Astrocyte (in vitro differentiated cells and primary cell): ENCODE results near the gene PPCS. TPM values are rescaled to one million over a fixed set of nuclear protein-coding genes. Genes with fewer than 3 reads are reported as not detected.

Experiments
- DNase-seq: peaks from one replicate; pipeline ENCODE4 v3.0.0-alpha.2; 2010; ENCODE audit warnings: low read depth
- FAIRE-seq: peaks from 2 replicates; lab custom pipeline; 2011; peaks lifted over from hg19 to GRCh38; lab: Jason Lieb, UNC
- H2AFZ ChIP-seq: 2 replicates; pipeline ENCODE4 v1.6.0; 2012; ENCODE audit warnings: low read depth, low read length, inconsistent platforms
- H3K27ac ChIP-seq: 2 replicates; pipeline ENCODE4 v1.5.1; 2011; ENCODE audit warnings: low read depth, low read length, inconsistent platforms
- H3K27me3 ChIP-seq: 2 replicates; pipeline ENCODE4 v1.6.0; 2011; ENCODE audit warnings: low read length, inconsistent platforms; ENCODE audit not compliant: insufficient read depth
- H3K36me3 ChIP-seq: 2 replicates; pipeline ENCODE4 v1.5.1; 2011; ENCODE audit warnings: low read length, inconsistent platforms; ENCODE audit not compliant: insufficient read depth
- H3K4me1 ChIP-seq: 2 replicates; pipeline ENCODE4 v1.5.1; 2011; ENCODE audit warnings: low read length, inconsistent platforms; ENCODE audit not compliant: insufficient read depth
- H3K4me2 ChIP-seq: 2 replicates; pipeline ENCODE4 v1.6.0; 2012; ENCODE audit warnings: low read length, inconsistent platforms
- H3K4me3 ChIP-seq: 2 replicates; pipeline ENCODE4 v1.5.1; 2011; ENCODE audit warnings: low read depth, mild to moderate bottlenecking, low read length, inconsistent platforms; ENCODE audit not compliant: insufficient read depth
- H3K79me2 ChIP-seq: 2 replicates; pipeline ENCODE4 v1.6.0; 2012; ENCODE audit warnings: mild to moderate bottlenecking, low read length, inconsistent platforms; ENCODE audit not compliant: insufficient read depth
- H3K9ac ChIP-seq: 2 replicates; pipeline ENCODE4 v1.6.0; 2012; ENCODE audit warnings: mild to moderate bottlenecking, low read length, inconsistent platforms
- H3K9me3 ChIP-seq: 2 replicates; pipeline ENCODE4 v1.5.1; 2012; ENCODE audit warnings: low read depth, mild to moderate bottlenecking, low read length, inconsistent platforms; ENCODE audit not compliant: insufficient read depth
- H4K20me1 ChIP-seq: 2 replicates; pipeline ENCODE4 v1.6.0; 2012; ENCODE audit warnings: low read length, inconsistent platforms; ENCODE audit not compliant: insufficient read depth
- H3K27ac Mint-ChIP-seq: one replicate; pipeline ENCODE4 v1.8.0; 2021; ENCODE audit warnings: mild to moderate bottlenecking, mixed read lengths; ENCODE audit not compliant: unreplicated experiment
- H3K27me3 Mint-ChIP-seq: one replicate; pipeline ENCODE4 v1.8.0; 2021; ENCODE audit warnings: low read depth, mixed read lengths; ENCODE audit not compliant: unreplicated experiment
- H3K36me3 Mint-ChIP-seq: one replicate; pipeline ENCODE4 v1.8.0; 2021; ENCODE audit warnings: low read depth, mixed read lengths; ENCODE audit not compliant: unreplicated experiment
- H3K4me1 Mint-ChIP-seq: one replicate; pipeline ENCODE4 v1.8.0; 2021; ENCODE audit warnings: low read depth, mixed read lengths; ENCODE audit not compliant: unreplicated experiment
- H3K4me3 Mint-ChIP-seq: one replicate; pipeline ENCODE4 v1.8.0; 2021; ENCODE audit warnings: mild to moderate bottlenecking, moderate library complexity, mixed read lengths; ENCODE audit not compliant: unreplicated experiment
- H3K9me3 Mint-ChIP-seq: one replicate; pipeline ENCODE4 v1.8.0; 2021; ENCODE audit warnings: mild to moderate bottlenecking, mixed read lengths; ENCODE audit not compliant: unreplicated experiment
- CTCF ChIP-seq: IDR thresholded peaks from 2 replicates; pipeline ENCODE4 v1.5.1; 2011; ENCODE audit warnings: low read depth, mild to moderate bottlenecking, inconsistent platforms, low read length, moderate library complexity; ENCODE audit not compliant: insufficient read depth
- EZH2 ChIP-seq: IDR thresholded peaks from 2 replicates; pipeline ENCODE4 v1.6.1; 2012; ENCODE audit warnings: mild to moderate bottlenecking, low read length, inconsistent platforms; ENCODE audit not compliant: insufficient read depth
- total RNA-seq: library from RNA; stranded (reverse); gene quantifications from 2 replicates; pipeline ENCODE4 v1.2.1, GENCODE V29; 2021

The PPCS gene
- total RNA-seq, 1 donor from 2014 or later, result 23.4 TPM

- Mint-ChIP-seq H3K36me3 (peaks cover 3% of the 10 kb centered on the region), H3K9me3 (no peaks in the 10 kb centered on the region), H3K27ac (no peak overlapping the region), H3K27me3 (no peaks in the 10 kb centered on the region), H3K4me1 (peaks cover 6% of the 10 kb centered on the region), H3K4me3 (no peak overlapping the region)
- Histone ChIP-seq H3K27me3 (no peaks in the 10 kb centered on the region), H3K4me3 (no peak overlapping the region), H3K79me2 (peaks cover 8% of the 10 kb centered on the region), H2AFZ (no peak overlapping the region), H3K9me3 (no peaks in the 10 kb centered on the region), H4K20me1 (no peaks in the 10 kb centered on the region), H3K4me2 (no peak overlapping the region), H3K27ac (no peak overlapping the region), H3K4me1 (peaks cover 18% of the 10 kb centered on the region), H3K36me3 (peaks cover 6% of the 10 kb centered on the region), H3K9ac (no peak overlapping the region)
- no peak for TF ChIP-seq EZH2
- no peak for TF ChIP-seq CTCF
- no peak for FAIRE-seq
- no peak for DNase-seq
Observed at GRCh38 chr1:42461196-42461595, 4.9 kb downstream of the PPCS start.

DNA sequence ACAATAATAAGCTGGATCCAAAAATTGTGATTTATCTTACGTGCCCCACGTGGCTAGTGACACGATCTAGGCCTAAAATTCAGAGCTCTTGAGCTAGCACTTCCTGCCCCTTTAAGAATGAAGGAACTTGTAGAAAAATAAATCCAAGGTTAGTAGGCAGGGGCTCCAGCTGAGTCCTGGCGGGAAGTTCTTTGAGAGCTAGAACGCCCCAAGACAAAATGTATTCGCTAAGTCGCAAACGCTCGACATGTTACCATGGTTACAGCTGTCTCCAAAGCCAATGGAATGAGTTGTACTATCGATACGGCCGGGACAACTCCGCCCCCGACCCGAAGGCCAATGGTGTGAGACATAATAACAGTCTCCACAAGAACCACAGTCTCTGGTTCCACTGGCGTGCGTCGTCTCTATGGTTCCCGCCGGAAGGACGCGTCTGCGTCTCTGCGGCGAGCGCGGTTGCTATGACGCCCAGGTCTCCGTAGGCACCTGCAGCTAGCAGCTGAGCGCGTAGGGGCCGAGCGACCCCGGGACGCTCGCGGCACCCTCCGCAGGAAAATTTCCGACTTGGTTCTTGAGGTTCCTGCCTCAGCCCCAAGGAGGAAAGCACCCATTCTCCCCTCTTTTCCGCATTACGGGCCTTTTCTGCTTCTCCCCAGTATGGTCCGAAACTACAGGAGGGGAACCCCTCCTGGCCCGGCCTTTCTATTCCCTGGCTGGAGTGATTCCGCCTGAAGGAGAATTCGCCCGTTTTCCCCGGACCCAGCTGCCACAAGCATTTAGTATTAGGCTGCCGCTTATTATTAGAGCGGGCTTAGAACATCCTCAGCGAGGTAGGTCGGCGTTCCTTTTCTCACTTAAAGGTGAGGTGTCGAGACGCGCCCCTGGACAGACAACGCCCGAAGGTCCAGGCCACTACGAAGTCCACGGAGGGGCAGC, 6.8 kb downstream of the PPCS start, which contains the start of gene CCDC30:
Gene CCDC30 (plus strand): TSS at position 459 of the 936 bp plus-strand sequence. CDS start 17,266 bp downstream, outside the sequence.
- H3K9ac ChIP-seq, result peak within 1 kb of the TSS; percentile 78
- peak within 1 kb of the TSS; percentile 98 for H3K4me2 ChIP-seq
- H3K36me3 Mint-ChIP-seq, result no peaks in the 10 kb centered on the region
- H3K36me3 ChIP-seq, result peaks cover 6% of the 10 kb centered on the region
- peak within 1 kb of the TSS; percentile 13 for H3K27ac Mint-ChIP-seq
- peaks cover 10% of the 10 kb centered on the region for H3K4me1 ChIP-seq
- peaks cover 3% of the 10 kb centered on the region for H3K4me1 Mint-ChIP-seq
- no peaks in the 10 kb centered on the region for H3K9me3 ChIP-seq
- no peaks in the 10 kb centered on the region for H3K27me3 ChIP-seq
- peak within 1 kb of the TSS; percentile 75 for H3K4me3 Mint-ChIP-seq
- H2AFZ ChIP-seq, result peak within 1 kb of the TSS; percentile 95
- peak; percentile 95 for DNase-seq
- no peaks in the 10 kb centered on the region for H4K20me1 ChIP-seq
- H3K4me3 ChIP-seq, result peak within 1 kb of the TSS; percentile 92
- no peaks in the 10 kb centered on the region for H3K27me3 Mint-ChIP-seq
- peak within 1 kb of the TSS; percentile 33 for H3K27ac ChIP-seq
- peak; percentile 99 for FAIRE-seq
- no peaks in the 10 kb centered on the region for H3K9me3 Mint-ChIP-seq
- TF ChIP-seq CTCF, result no peak
- no peak for TF ChIP-seq EZH2
- H3K79me2 ChIP-seq, result no peaks in the 10 kb centered on the region

- no peaks in the 10 kb centered on the region for H3K36me3 Mint-ChIP-seq
- peak overlapping the region; percentile 78 for H3K9ac ChIP-seq
- H4K20me1 ChIP-seq, result no peaks in the 10 kb centered on the region
- peak overlapping the region; percentile 13 for H3K27ac Mint-ChIP-seq
- H3K4me3 ChIP-seq, result peak overlapping the region; percentile 92
- H3K4me1 Mint-ChIP-seq, result peaks cover 3% of the 10 kb centered on the region
- H3K36me3 ChIP-seq, result peaks cover 6% of the 10 kb centered on the region
- H3K27ac ChIP-seq, result no peak overlapping the region
- DNase-seq (no peak), FAIRE-seq (no peak)
- peaks cover 10% of the 10 kb centered on the region for H3K4me1 ChIP-seq
- peak overlapping the region; percentile 95 for H2AFZ ChIP-seq
- peak overlapping the region; percentile 75 for H3K4me3 Mint-ChIP-seq
- no peaks in the 10 kb centered on the region for H3K9me3 ChIP-seq
- H3K27me3 Mint-ChIP-seq, result no peaks in the 10 kb centered on the region
- TF ChIP-seq CTCF (no peak), EZH2 (no peak)
- H3K9me3 Mint-ChIP-seq, result no peaks in the 10 kb centered on the region
- no peaks in the 10 kb centered on the region for H3K79me2 ChIP-seq
- peak overlapping the region; percentile 98 for H3K4me2 ChIP-seq
- no peaks in the 10 kb centered on the region for H3K27me3 ChIP-seq
Observed at GRCh38 chr1:42463921-42464320, 7.6 kb downstream of the PPCS start.
